Measurements from ENCODE around the gene ARHGEF2.

GRCh38 chr1:155913969-155914757 lies 64.2 kb downstream of the ARHGEF2 start:
- TF ChIP-seq CTCF (IDR thresholded peaks at IDR 0.05) (no peak), CHD2 (IDR thresholded peaks at IDR 0.05; ENCODE audit: low read length, partially characterized antibody) (no peak), ELF1 (IDR thresholded peaks at IDR 0.05) (no peak), MAX (IDR thresholded peaks at IDR 0.05; ENCODE audit: low read depth) (no peak)

Data from SK-N-SH (cell line).